Lower leg skin (tissue), 3 donors: ENCODE measurements around the gene TECPR2.

Experiments used
- CTCF ChIP-seq, 3 donors: fragments of 450-650 bp; IDR thresholded peaks; one replicate each; pipeline ENCODE4 v1.5.1; 2016; ENCODE audit warnings: antibody characterized with exemption in 3 of 3, mild to moderate bottlenecking in 3 of 3, moderate library complexity in 2 of 3
- POLR2A ChIP-seq, 2 donors: fragments of 450-650 bp; IDR thresholded peaks; one replicate each; pipeline ENCODE4 v1.6.1; 2016 to 2017; ENCODE audit warnings: antibody characterized with exemption in 2 of 2, mild to moderate bottlenecking in 1 of 2, moderate library complexity in 1 of 2

DNA sequence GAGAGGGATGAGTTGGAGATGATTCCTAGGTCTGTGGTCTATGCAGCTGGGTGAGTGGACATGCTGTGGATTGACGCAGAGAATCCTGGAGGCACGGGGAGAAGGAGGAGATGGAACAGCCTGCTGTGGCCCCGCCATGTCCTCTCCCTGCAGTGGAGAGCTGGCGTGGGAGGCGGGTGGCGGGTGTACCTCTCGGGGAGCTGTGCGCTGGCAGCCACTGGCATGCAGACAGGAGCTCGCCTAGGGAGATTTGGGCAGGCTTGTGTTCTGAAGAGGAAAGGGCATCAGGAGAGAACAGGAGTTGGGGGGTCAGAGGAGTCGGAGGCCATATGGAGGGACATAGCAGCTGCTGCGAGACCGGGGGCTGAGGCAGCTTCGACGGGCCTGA, 56.1 kb downstream of the TECPR2 start:
- TF ChIP-seq CTCF (IDR thresholded peaks at IDR 0.05) (no peak), POLR2A (IDR thresholded peaks at IDR 0.05) (no peak)
